ENCODE measurements around the gene DSTYK.

Gene DSTYK

GRCh38 chr1:205121660-205122488 lies 89.6 kb downstream of the DSTYK start, which contains the start of gene RBBP5:
Gene RBBP5 (minus strand): TSS chr1:205121978. CDS start chr1:205121873, 105 bp downstream.
- intact Hi-C loops (cut with DNase I; ENCODE audit: low total_unique reads) = loop anchor here (1.0 to 5.0 kb wide), 2 partner anchors 89 to 135 kb away; partner anchors contain the start of gene DSTYK
- peaks cover 7 to 13% (median 10%) of the 10 kb centered on the region in 3 donors for H3K36me3 ChIP-seq

GRCh38 chr1:205118752-205119151 lies 92.8 kb downstream of the DSTYK start:
- DNase-seq = no peak
- TF ChIP-seq CTCF (IDR thresholded peaks at IDR 0.05) = no peak
- intact Hi-C loops (cut with DNase I; ENCODE audit: low total_unique reads) = no loop called here

More at GRCh38 chr1:205121660-205122488, 89.6 kb downstream of the DSTYK start, which contains the start of gene RBBP5:
- no peaks in the 10 kb centered on the region for H3K9me3 ChIP-seq
- peak within 1 kb of the TSS; percentile 76 to 96 for H3K4me3 ChIP-seq
- peak; percentile 94 to 97 for DNase-seq
- H3K4me1 ChIP-seq = peaks cover 0 to 36% (median 25%) of the 10 kb centered on the region in 4 donors
- H3K27me3 ChIP-seq = no peaks in the 10 kb centered on the region
- peak; percentile 30 to 55 for TF ChIP-seq CTCF (IDR thresholded peaks at IDR 0.05)
- peak within 1 kb of the TSS; percentile 87 to 92 for H3K27ac ChIP-seq

GRCh38 chr1:205111354-205111753 lies 100.1 kb downstream of the DSTYK start:
- Histone ChIP-seq H3K27me3 (no peaks in the 10 kb centered on the region), H3K36me3 (peaks cover 27 to 87% (median 39%) of the 10 kb centered on the region in 3 donors), H3K27ac (no peak overlapping the region), H3K4me1 (no peaks in the 10 kb centered on the region), H3K4me3 (no peak overlapping the region), H3K9me3 (no peaks in the 10 kb centered on the region)
- TF ChIP-seq CTCF (IDR thresholded peaks at IDR 0.05) = no peak
- intact Hi-C loops (cut with DNase I; ENCODE audit: low total_unique reads) = no loop called here
- no peak for DNase-seq

More at GRCh38 chr1:205118752-205119151, 92.8 kb downstream of the DSTYK start:
- Histone ChIP-seq H3K27me3 (no peaks in the 10 kb centered on the region), H3K27ac (no peak overlapping the region), H3K4me3 (no peak overlapping the region), H3K4me1 (peaks cover 0 to 36% (median 25%) of the 10 kb centered on the region in 4 donors), H3K36me3 (peaks cover 13 to 39% (median 21%) of the 10 kb centered on the region in 3 donors), H3K9me3 (no peaks in the 10 kb centered on the region)

- Histone ChIP-seq H3K4me1 (no peaks in the 10 kb centered on the region), H3K27ac (no peak overlapping the region), H3K9me3 (no peaks in the 10 kb centered on the region), H3K27me3 (no peaks in the 10 kb centered on the region), H3K36me3 (peaks cover 38 to 93% (median 53%) of the 10 kb centered on the region in 3 donors), H3K4me3 (no peak overlapping the region)
- no peak for DNase-seq
- TF ChIP-seq CTCF (IDR thresholded peaks at IDR 0.05) = no peak
- intact Hi-C loops (cut with DNase I; ENCODE audit: low total_unique reads) = no loop called here
Observed at GRCh38 chr1:205109711-205110110, 101.8 kb downstream of the DSTYK start.

- Histone ChIP-seq H3K9me3 (no peaks in the 10 kb centered on the region), H3K36me3 (peaks cover 38 to 93% (median 58%) of the 10 kb centered on the region in 3 donors), H3K27ac (no peak overlapping the region), H3K4me1 (no peaks in the 10 kb centered on the region), H3K27me3 (no peaks in the 10 kb centered on the region), H3K4me3 (no peak overlapping the region)
- intact Hi-C loops (cut with DNase I; ENCODE audit: low total_unique reads) = no loop called here
- no peak for TF ChIP-seq CTCF (IDR thresholded peaks at IDR 0.05)
- DNase-seq = no peak
Observed at GRCh38 chr1:205109269-205109668, 102.2 kb downstream of the DSTYK start.

Data from tibial artery (tissue), 4 donors.